Peyer's patch (tissue), 4 donors: ENCODE data around the gene CDK18.

Experiments used
- CTCF ChIP-seq, 6 experiments: fragments of 450-650 bp in 4 of 6; fragments of 200-600 bp in 2 of 6; sonication (generic) in 1 of 6; IDR thresholded peaks; one replicate each; pipeline ENCODE4 v1.5.1; 2017 to 2019; ENCODE audit warnings: antibody characterized with exemption in 6 of 6, mild to moderate bottlenecking in 3 of 6, moderate library complexity in 1 of 6
- POLR2A ChIP-seq, 2 donors: fragments of 450-650 bp; IDR thresholded peaks; one replicate each; pipeline ENCODE4 v1.5.1; 2017; ENCODE audit warnings: antibody characterized with exemption in 2 of 2, mild to moderate bottlenecking in 2 of 2, moderate library complexity in 2 of 2

GRCh38 chr1:205492201-205492667 lies 12.2 kb upstream of the CDK18 start:
- TF ChIP-seq CTCF (IDR thresholded peaks at IDR 0.05) = no peak
- TF ChIP-seq POLR2A (IDR thresholded peaks at IDR 0.05) = no peak
